ENCODE data around the gene IL33. TPM values are rescaled to one million over a fixed set of nuclear protein-coding genes. Genes with fewer than 3 reads are reported as not detected.

The IL33 gene
- total RNA-seq, 4 donors from 2014 or later, result 10.6 to 17.5 (median 15.8) TPM

DNA sequence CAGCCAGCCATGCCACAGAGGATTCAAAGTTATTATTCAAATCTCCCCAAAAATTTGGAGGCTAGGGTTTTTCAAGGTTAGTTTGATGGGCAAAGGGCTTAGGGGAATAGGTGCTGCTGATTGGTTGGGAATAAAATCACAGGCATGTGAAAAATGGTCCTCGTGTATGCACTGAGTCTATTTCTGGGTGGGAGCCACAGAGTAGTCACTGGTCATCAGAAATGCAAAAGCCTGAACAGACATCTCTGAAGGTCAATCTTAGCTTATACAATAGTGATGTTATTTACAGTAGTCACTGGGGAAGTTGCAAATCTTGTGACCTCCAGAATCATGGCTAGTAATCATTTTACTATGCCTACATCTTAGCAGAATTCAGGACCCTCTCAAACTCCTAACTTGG lies 1.3 kb downstream of the IL33 start:
- TF ChIP-seq, protein P1, sequence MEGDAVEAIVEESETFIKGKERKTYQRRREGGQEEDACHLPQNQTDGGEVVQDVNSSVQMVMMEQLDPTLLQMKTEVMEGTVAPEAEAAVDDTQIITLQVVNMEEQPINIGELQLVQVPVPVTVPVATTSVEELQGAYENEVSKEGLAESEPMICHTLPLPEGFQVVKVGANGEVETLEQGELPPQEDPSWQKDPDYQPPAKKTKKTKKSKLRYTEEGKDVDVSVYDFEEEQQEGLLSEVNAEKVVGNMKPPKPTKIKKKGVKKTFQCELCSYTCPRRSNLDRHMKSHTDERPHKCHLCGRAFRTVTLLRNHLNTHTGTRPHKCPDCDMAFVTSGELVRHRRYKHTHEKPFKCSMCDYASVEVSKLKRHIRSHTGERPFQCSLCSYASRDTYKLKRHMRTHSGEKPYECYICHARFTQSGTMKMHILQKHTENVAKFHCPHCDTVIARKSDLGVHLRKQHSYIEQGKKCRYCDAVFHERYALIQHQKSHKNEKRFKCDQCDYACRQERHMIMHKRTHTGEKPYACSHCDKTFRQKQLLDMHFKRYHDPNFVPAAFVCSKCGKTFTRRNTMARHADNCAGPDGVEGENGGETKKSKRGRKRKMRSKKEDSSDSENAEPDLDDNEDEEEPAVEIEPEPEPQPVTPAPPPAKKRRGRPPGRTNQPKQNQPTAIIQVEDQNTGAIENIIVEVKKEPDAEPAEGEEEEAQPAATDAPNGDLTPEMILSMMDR (IDR thresholded peaks at IDR 0.05; ENCODE audit: low read depth), result no peak

DNA sequence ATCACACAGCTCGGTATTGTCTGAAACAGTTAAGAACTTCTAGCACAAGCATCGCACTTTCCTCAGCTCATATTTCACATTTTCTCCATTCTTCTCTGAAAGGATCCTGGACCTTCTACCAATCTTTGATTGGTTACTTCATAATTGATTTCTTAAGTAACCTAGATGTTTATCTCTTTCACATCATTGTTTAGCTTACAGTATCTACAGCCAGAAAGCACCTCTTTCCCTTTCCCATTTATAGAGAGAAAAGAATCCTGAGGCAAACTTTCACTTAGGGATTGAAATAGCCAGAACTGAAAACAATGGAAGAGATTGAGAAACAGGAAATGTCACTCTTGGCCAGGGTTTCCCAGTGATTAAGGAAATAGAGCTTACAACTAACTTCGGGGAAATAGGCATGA lies 2.5 kb downstream of the IL33 start:
- TF ChIP-seq, protein P1 (IDR thresholded peaks at IDR 0.05; ENCODE audit: low read depth), result no peak

DNA sequence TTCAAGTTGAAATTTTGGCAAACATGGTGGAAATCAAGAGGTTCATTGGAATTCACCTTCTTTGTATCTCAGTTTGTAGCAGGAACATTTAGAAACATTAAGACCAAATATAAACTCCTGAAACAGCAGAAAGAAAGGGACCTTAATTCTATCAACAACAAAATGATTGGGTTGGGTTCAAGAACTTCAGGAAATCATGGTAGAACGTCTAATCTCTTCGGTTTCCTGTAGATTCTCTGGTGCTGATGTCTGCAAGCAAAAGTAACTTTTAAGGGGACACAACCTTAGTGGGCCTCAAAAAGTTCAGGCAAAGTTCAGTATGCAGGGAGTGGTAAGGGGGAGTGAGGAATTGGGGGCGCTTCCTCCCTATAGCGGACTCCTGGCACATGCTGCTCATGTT lies 3.4 kb downstream of the IL33 start:
- TF ChIP-seq, protein P1 (IDR thresholded peaks at IDR 0.05; ENCODE audit: low read depth), result no peak

DNA sequence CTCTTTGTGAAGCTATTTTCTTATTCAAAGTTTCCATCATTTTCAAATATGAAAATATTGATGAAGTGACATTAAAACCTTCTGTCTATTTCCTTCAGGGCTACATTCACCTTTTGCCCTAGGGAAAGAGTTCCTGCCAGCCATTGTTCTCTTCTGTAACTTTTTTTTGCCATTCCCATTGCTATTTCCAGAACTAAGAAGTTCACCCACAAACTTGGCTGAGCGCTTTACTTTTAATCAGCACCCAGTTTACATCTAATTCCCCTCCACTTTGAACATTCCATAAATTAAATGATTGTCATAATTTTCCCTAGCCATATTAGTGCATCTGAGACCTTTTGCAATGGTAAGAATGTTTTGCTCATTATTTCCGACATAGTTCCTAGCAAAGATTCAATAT lies 4.4 kb downstream of the IL33 start:
- TF ChIP-seq, protein P1 (IDR thresholded peaks at IDR 0.05; ENCODE audit: low read depth), result no peak

DNA sequence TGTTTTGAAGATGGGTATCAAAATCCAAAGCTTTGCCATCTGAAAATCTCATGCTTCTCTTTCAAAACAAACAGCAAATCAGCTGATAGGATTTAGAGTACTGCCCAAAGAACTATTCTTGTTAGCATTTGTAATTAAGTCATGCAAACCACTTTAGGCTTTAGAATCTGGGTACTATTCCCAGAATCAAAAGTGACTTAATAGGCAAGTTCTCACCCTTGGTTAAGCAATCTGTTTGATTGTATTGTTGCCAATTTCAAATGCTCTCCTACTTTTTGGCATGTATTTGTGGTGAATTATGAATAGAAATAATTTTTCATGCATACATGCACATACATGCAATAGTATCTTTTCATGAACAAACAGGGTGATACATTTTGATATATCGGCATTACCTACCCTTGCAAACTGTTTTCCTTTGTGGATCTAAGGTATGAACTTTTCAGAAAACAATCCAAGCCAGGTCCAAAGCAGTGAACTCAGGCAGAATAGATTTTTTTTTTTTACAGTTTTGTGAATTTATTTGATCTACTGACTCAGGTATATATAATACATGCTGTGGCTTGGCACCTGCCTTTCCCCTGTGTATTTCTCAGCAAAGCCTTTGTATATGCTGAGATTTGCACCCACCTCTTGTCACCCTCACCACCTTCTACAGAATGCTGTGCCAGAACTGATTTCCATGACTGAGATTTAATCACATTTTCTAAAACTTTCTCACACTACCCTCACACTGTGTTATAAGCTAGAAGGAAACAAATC lies 9.0 kb downstream of the IL33 start:
- TF ChIP-seq, protein P1 (IDR thresholded peaks at IDR 0.05; ENCODE audit: low read depth), result no peak

DNA sequence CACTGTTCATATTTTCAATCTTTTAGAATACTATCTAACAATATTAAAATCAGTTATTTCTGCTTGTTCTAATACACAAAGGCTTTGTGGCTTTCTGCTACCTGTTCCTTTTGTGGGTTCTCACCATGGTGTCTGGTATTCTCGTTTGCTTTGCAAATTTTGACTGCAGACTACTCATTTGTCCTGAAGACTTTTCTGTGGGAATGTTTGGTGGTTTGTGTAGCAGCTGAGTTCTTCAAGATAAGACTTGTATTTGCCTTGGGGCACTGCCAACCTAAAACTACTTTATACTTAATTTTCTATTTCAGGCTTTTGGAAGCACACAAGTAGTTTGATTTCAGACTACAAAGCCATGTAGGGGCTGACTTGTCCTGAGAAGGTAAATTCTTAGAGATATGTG lies 11.1 kb downstream of the IL33 start:
- TF ChIP-seq, protein P1 (IDR thresholded peaks at IDR 0.05; ENCODE audit: low read depth), result no peak

DNA sequence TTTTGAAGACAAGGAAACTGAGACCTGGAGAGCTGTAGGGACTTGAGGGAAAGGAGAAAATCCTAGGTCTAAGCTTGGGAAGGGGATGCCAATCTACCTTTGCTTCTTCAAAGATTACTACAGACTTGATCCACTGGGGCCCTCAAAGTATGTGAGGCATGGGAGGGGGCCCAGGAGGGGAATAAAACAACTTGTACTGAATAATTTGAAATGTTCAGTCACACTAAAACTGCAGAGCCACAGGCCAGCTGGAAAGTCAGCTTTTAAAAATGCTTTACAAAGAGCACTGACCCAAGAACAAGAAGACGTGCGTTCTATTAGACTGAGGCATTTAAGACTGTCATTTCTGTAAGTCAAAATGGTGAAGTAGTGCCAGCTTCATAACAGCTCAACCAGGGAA lies 13.6 kb downstream of the IL33 start:
- TF ChIP-seq, protein P1 (IDR thresholded peaks at IDR 0.05; ENCODE audit: low read depth), result no peak
